ENCODE measurements around the gene ZDHHC7. TPM values are rescaled to one million over a fixed set of nuclear protein-coding genes. Genes with fewer than 3 reads are reported as not detected.

The ZDHHC7 gene
- total and polyA plus RNA-seq, 2 of the 8 experiments (the other 6 are each of a cell fraction or from before 2014, with no cell fraction given), result 40.5 to 56.3 TPM

GRCh38 chr16:85046472-85046916, 35.2 kb upstream of the ZDHHC7 start:
- Histone ChIP-seq H3K23ac (ENCODE audit: insufficient read length) (no peak overlapping the region), H3K4me1 (replicated peaks in 1 of 4; ENCODE audit: control insufficient read depth in 3 of 4, insufficient read depth in 4 of 4, low read length in 3 of 4) (0 out of 7 replicates have a peak, but pooled peaks cover 0 to 2% (median 0%) of the 10 kb centered on the region in 4 experiments), H2AFZ (ENCODE audit: low read length) (no peak overlapping the region), H3K27me3 (replicated peaks in 1 of 4; ENCODE audit: control insufficient read depth in 3 of 4, extremely low read depth in 1 of 4, insufficient read depth in 3 of 4, low read length in 3 of 4) (no peaks in the 10 kb centered on the region), H3K56ac (replicated peaks; ENCODE audit: insufficient read length, low read depth, low read length) (no peak overlapping the region), H3K4me2 (ENCODE audit: insufficient read depth in 1 of 2, low read depth in 2 of 2, low read length in 2 of 2) (no peak overlapping the region), H4K5ac (ENCODE audit: insufficient read length, low read depth, low read length) (no peak overlapping the region), H2AK5ac (ENCODE audit: low read depth, low read length) (no peak overlapping the region), H3K9ac (replicated peaks in 1 of 4; ENCODE audit: extremely low read depth in 1 of 4, low read depth in 3 of 4, low read length in 3 of 4) (no peak overlapping the region), H3K9me3 (ENCODE audit: insufficient read depth in 2 of 2, low read depth in 1 of 2, low read length in 1 of 2) (no peaks in the 10 kb centered on the region), H3K4me3 (ENCODE audit: extremely low read depth in 1 of 4, insufficient read depth in 2 of 4, low read depth in 3 of 4, low read length in 4 of 4) (no peak overlapping the region), H3K27ac (ENCODE audit: low read depth, low read length) (no peak overlapping the region), H3K36me3 (ENCODE audit: control insufficient read depth in 2 of 4, insufficient read depth in 4 of 4, low read length in 3 of 4) (no peaks in the 10 kb centered on the region), H4K20me1 (replicated peaks in 1 of 2; ENCODE audit: control insufficient read depth in 1 of 2, insufficient read depth in 2 of 2, low read length in 2 of 2) (peaks cover 1 to 2% of the 10 kb centered on the region in 2 experiments), H4K8ac (ENCODE audit: extremely low read depth, insufficient read depth, low read length) (no peak overlapping the region), H3K79me2 (ENCODE audit: control insufficient read depth in 1 of 2, insufficient read depth in 2 of 2, low read length in 2 of 2) (no peaks in the 10 kb centered on the region), H2BK15ac (ENCODE audit: low read length) (no peak overlapping the region), H4K91ac (replicated peaks; ENCODE audit: insufficient read length, low read length) (no peak overlapping the region), H3K4ac (replicated peaks; ENCODE audit: insufficient read length, low read depth, low read length) (no peak overlapping the region), H3K23me2 (ENCODE audit: low read depth, low read length) (no peaks in the 10 kb centered on the region), H2BK20ac (ENCODE audit: low read length) (no peak overlapping the region), H3K14ac (ENCODE audit: insufficient read length) (no peak overlapping the region), H3K18ac (ENCODE audit: extremely low read depth, low read length) (no peak overlapping the region), H3K79me1 (ENCODE audit: low read depth, low read length) (no peaks in the 10 kb centered on the region), H2BK5ac (ENCODE audit: low read depth, low read length) (no peak overlapping the region), H2BK12ac (ENCODE audit: low read depth, low read length) (no peak overlapping the region), H2BK120ac (replicated peaks; ENCODE audit: low read depth, low read length) (no peak overlapping the region)
- WGBS, 2 experiments (ENCODE audit: extremely low coverage in 1 of 2, insufficient coverage in 1 of 2, insufficient read length in 1 of 2, insufficient replicate concordance in 2 of 2, low coverage in 1 of 2, low lambda C conversion rate in 2 of 2, missing lambda C conversion rate in 1 of 2), result 89% methylated on average over 8 of the region's 8 CpGs; no CpG with 5 or more reads in 1 of the 2 experiments
- no peak for DNase-seq (ENCODE audit: low read depth in 1 of 2, low spot score in 2 of 2)
- FAIRE-seq, result no peak
- no peak for TF ChIP-seq SP1 (IDR thresholded peaks at IDR 0.05; ENCODE audit: low read depth, low read length)
- ChIA-PET POLR2A (ENCODE audit: partially characterized antibody) (interaction anchor here (1.5 kb wide), 1 partner anchor 10 kb away, joined by 5 read pairs; no protein-coding TSS in a partner anchor), CTCF (ENCODE audit: partially characterized antibody) (interaction anchor here (1.0 to 3.3 kb wide), 6 partner anchors 11 to 68 kb away, joined by 3 to 36 read pairs (median 4); partner anchors contain the start of gene KIAA0513)

Measured in H1 (cell line).